Breast epithelium (tissue), 3 donors: ENCODE data around the gene IFNGR2.

Experiments
- CTCF ChIP-seq, 3 donors: fragments of 450-650 bp; IDR thresholded peaks; one replicate each; pipeline ENCODE4 v1.5.1; 2016 to 2017; ENCODE audit warnings: antibody characterized with exemption in 3 of 3, mild to moderate bottlenecking in 3 of 3, moderate library complexity in 3 of 3
- POLR2A ChIP-seq: fragments of 450-650 bp; IDR thresholded peaks from one replicate; pipeline ENCODE4 v1.6.1; 2016; ENCODE audit warnings: antibody characterized with exemption, mild to moderate bottlenecking, moderate library complexity
- POLR2AphosphoS5 ChIP-seq, 3 donors: sonication (generic); formaldehyde crosslinking; IDR thresholded peaks; one replicate each; pipeline ENCODE4 v1.6.1; 2017; ENCODE audit warnings: antibody characterized with exemption in 3 of 3

DNA sequence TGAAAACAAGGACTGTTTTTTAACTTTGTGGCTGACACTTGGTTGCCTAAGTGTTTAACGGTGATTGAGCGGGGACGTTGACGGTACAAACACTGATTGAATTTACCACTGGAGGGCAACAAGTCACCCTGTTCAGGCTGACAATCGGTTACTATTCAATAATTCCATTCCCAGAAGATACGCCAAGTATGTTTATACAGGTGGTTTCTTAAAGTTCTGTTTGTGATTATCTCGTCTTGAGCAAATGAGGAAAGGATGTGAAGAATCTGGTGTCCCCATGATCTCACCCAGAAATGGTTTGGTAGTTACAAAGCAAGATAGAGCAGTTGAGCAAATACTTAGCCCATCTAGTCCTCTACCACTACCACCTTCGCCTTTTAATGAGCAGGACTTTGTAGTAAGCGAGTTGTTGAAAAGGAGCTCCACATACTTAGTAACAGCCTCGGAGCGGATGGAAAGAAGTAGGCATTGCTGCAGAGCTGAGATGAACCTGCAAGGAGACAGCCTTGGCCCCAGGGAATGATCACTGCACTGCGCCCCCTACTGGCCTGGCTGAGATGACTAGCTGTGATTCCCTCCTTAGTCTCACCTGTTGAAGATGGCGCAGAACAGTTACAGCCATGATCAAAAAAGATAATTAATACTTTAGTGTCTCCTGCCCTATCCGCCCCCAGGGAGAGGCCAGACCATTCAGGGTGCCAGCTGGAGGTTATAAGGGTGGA is 42.2 kb upstream of the IFNGR2 start:
- TF ChIP-seq POLR2AphosphoS5 (IDR thresholded peaks at IDR 0.05): peak in 1 of 3 donors; percentile 17
- TF ChIP-seq CTCF (IDR thresholded peaks at IDR 0.05): peak; percentile 71 to 80 (median 80)
- no peak for TF ChIP-seq POLR2A
